WERI-Rb-1 (cell line): ENCODE data around the gene RASA2.

Source experiments
- DNase-seq: peaks from one replicate; pipeline ENCODE4 v3.0.0-alpha.2; 2020
- H3K27ac ChIP-seq: fragments of 250-450 bp; sonication (Bioruptor Pico); 2 replicates; pipeline ENCODE4 v1.5.1; 2020; ENCODE audit warnings: mild to moderate bottlenecking, moderate library complexity
- H3K27me3 ChIP-seq: fragments of 250-450 bp; sonication (Bioruptor Pico); 2 replicates; pipeline ENCODE4 v1.5.1; 2021; ENCODE audit warnings: mild to moderate bottlenecking, low read depth, moderate library complexity; ENCODE audit not compliant: insufficient read depth, severe bottlenecking
- H3K36me3 ChIP-seq: fragments of 250-450 bp; sonication (Bioruptor Pico); 2 replicates; pipeline ENCODE4 v1.5.1; 2020; ENCODE audit warnings: mild to moderate bottlenecking, moderate library complexity
- H3K4me3 ChIP-seq: 2 replicates; pipeline ENCODE4 v1.5.1; 2011; ENCODE audit warnings: low read depth, mild to moderate bottlenecking, control low read depth, low read length
- H3K9me3 ChIP-seq: fragments of 250-450 bp; sonication (Bioruptor Pico); 2 replicates; pipeline ENCODE4 v1.5.1; 2021; ENCODE audit warnings: mild to moderate bottlenecking, moderate library complexity; ENCODE audit not compliant: severe bottlenecking
- TF ChIP-seq, protein P1 (sequence below): IDR thresholded peaks from 2 replicates; pipeline ENCODE4 v1.5.1; 2011; ENCODE audit warnings: low read depth, mild to moderate bottlenecking, control low read depth, inconsistent platforms, low read length

Gene RASA2

DNA sequence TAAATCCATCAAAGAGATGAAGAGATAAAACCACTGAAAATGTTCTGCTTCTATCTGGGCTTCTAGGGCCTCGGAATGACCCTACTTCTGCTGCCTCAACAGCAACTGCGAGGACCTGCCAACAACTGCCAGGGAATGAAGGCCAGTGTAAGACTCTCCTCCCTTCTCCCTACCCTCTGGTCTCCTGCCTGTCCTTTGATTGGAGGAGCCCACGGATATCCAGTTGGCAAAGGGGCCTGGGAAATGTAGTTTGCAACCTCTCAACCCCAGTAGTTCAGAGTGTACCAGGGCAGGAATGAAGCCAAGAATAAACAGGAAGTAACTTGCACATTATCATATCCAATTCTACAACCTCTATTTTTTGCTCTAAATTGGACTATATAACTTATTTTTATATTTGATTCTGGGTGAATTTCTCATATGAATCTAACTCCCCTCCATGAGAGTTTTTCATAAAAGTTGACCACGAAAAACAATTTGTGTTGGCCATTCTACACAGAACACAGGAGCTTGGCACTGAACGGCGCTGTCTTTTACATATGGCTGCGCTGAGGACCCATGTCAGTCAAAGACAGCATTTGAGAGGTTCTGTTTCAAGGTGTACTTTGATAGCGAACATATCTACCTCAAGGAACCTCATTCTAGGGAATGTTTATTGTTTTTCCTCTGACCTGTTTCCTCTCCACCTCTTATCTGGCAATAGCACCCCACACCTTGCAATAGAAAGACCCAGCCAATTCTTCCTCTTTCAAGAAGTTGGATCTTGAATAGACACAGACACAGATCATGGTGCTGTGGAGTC, 160.1 kb downstream of the RASA2 start:
- TF ChIP-seq, protein P1, sequence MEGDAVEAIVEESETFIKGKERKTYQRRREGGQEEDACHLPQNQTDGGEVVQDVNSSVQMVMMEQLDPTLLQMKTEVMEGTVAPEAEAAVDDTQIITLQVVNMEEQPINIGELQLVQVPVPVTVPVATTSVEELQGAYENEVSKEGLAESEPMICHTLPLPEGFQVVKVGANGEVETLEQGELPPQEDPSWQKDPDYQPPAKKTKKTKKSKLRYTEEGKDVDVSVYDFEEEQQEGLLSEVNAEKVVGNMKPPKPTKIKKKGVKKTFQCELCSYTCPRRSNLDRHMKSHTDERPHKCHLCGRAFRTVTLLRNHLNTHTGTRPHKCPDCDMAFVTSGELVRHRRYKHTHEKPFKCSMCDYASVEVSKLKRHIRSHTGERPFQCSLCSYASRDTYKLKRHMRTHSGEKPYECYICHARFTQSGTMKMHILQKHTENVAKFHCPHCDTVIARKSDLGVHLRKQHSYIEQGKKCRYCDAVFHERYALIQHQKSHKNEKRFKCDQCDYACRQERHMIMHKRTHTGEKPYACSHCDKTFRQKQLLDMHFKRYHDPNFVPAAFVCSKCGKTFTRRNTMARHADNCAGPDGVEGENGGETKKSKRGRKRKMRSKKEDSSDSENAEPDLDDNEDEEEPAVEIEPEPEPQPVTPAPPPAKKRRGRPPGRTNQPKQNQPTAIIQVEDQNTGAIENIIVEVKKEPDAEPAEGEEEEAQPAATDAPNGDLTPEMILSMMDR, result no peak
- no peak overlapping the region for H3K27ac ChIP-seq
- H3K9me3 ChIP-seq, result no peaks in the 10 kb centered on the region
- no peaks in the 10 kb centered on the region for H3K36me3 ChIP-seq
- no peaks in the 10 kb centered on the region for H3K27me3 ChIP-seq
- DNase-seq, result peak; percentile 52
- no peak overlapping the region for H3K4me3 ChIP-seq

GRCh38 chr3:141647562-141647915, 160.7 kb downstream of the RASA2 start:
- Histone ChIP-seq H3K27me3 (no peaks in the 10 kb centered on the region), H3K4me3 (no peak overlapping the region), H3K27ac (no peak overlapping the region), H3K36me3 (no peaks in the 10 kb centered on the region), H3K9me3 (no peaks in the 10 kb centered on the region)
- TF ChIP-seq, protein P1, result no peak
- DNase-seq, result no peak

- H3K27ac ChIP-seq, result no peak overlapping the region
- H3K9me3 ChIP-seq, result no peaks in the 10 kb centered on the region
- no peak overlapping the region for H3K4me3 ChIP-seq
- TF ChIP-seq, protein P1, result no peak
- DNase-seq, result no peak
- no peaks in the 10 kb centered on the region for H3K36me3 ChIP-seq
- H3K27me3 ChIP-seq, result no peaks in the 10 kb centered on the region
These were observed 161.5 kb downstream of the RASA2 start for GRCh38 chr3:141648055-141648910.

- H3K36me3 ChIP-seq, result no peaks in the 10 kb centered on the region
- H3K9me3 ChIP-seq, result no peaks in the 10 kb centered on the region
- TF ChIP-seq, protein P1, result no peak
- DNase-seq, result no peak
- H3K4me3 ChIP-seq, result no peak overlapping the region
- no peaks in the 10 kb centered on the region for H3K27me3 ChIP-seq
- no peak overlapping the region for H3K27ac ChIP-seq
These were observed 163.0 kb downstream of the RASA2 start for GRCh38 chr3:141649871-141650270.

- H3K9me3 ChIP-seq, result no peaks in the 10 kb centered on the region
- no peak overlapping the region for H3K27ac ChIP-seq
- no peak for DNase-seq
- TF ChIP-seq, protein P1, result no peak
- no peak overlapping the region for H3K4me3 ChIP-seq
- H3K36me3 ChIP-seq, result no peaks in the 10 kb centered on the region
- H3K27me3 ChIP-seq, result no peaks in the 10 kb centered on the region
These were observed 164.0 kb downstream of the RASA2 start for GRCh38 chr3:141650783-141651182.
